Ishikawa (cell line): Measurements from ENCODE around the gene TMOD1.

Experiments
- CEBPB ChIP-seq: IDR thresholded peaks from 2 replicates; pipeline ENCODE4 v1.6.1; 2012
- CREB1 ChIP-seq: IDR thresholded peaks from 2 replicates; pipeline ENCODE4 v1.6.1; 2012; ENCODE audit warnings: low read depth
- EGR1 ChIP-seq: IDR thresholded peaks from 2 replicates; pipeline ENCODE4 v1.6.1; 2012
- EP300 ChIP-seq: IDR thresholded peaks from 2 replicates; pipeline ENCODE4 v1.6.1; 2012; ENCODE audit warnings: borderline replicate concordance
- FOXM1 ChIP-seq: IDR thresholded peaks from 2 replicates; pipeline ENCODE4 v1.6.1; 2012; ENCODE audit warnings: low read depth, borderline replicate concordance
- MAX ChIP-seq: IDR thresholded peaks from 2 replicates; pipeline ENCODE4 v1.6.1; 2012
- NFIC ChIP-seq: IDR thresholded peaks from 2 replicates; pipeline ENCODE4 v1.6.1; 2012
- RAD21 ChIP-seq: IDR thresholded peaks from 2 replicates; pipeline ENCODE4 v1.6.1; 2012; ENCODE audit warnings: low read depth
- REST ChIP-seq: IDR thresholded peaks from 2 replicates; pipeline ENCODE4 v1.6.1; 2012; ENCODE audit warnings: low read depth, mild to moderate bottlenecking
- TAF1 ChIP-seq: IDR thresholded peaks from 2 replicates; pipeline ENCODE4 v1.6.1; 2012; ENCODE audit warnings: low read depth, mild to moderate bottlenecking
- TCF12 ChIP-seq: IDR thresholded peaks from 2 replicates; pipeline ENCODE4 v1.6.1; 2012; ENCODE audit warnings: low read depth
- TEAD4 ChIP-seq: IDR thresholded peaks from 2 replicates; pipeline ENCODE4 v1.6.1; 2012
- USF1 ChIP-seq: IDR thresholded peaks from 2 replicates; pipeline ENCODE4 v1.6.1; 2012
- YY1 ChIP-seq: IDR thresholded peaks from 2 replicates; pipeline ENCODE4 v1.6.1; 2012; ENCODE audit warnings: low read depth
- ZBTB7A ChIP-seq: IDR thresholded peaks from 2 replicates; pipeline ENCODE4 v1.6.1; 2012; ENCODE audit warnings: low read depth

Gene TMOD1

GRCh38 chr9:97536480-97536879 lies 35.0 kb downstream of the TMOD1 start:
- TF ChIP-seq CREB1 (no peak), TEAD4 (no peak), USF1 (no peak), CEBPB (no peak), REST (no peak), TAF1 (no peak), NFIC (no peak), FOXM1 (no peak), MAX (no peak), ZBTB7A (no peak), RAD21 (no peak), EP300 (no peak), EGR1 (no peak), YY1 (no peak), TCF12 (no peak)

- TF ChIP-seq RAD21 (no peak), TCF12 (no peak), EP300 (peak; percentile 62; the same call in 1 of the 2 replicates), CEBPB (peak; percentile 94), YY1 (no peak), REST (no peak), EGR1 (no peak; the same call in 1 of the 2 replicates)
Observed at GRCh38 chr9:97543561-97543960, 42.1 kb downstream of the TMOD1 start.

- TF ChIP-seq TAF1 (no peak), TCF12 (no peak), YY1 (no peak), EP300 (no peak), FOXM1 (no peak), NFIC (no peak), RAD21 (no peak), MAX (no peak), TEAD4 (no peak), USF1 (no peak), REST (no peak), CREB1 (no peak), ZBTB7A (no peak), CEBPB (no peak), EGR1 (no peak)
Observed at GRCh38 chr9:97545486-97545885, 44.0 kb downstream of the TMOD1 start.

DNA sequence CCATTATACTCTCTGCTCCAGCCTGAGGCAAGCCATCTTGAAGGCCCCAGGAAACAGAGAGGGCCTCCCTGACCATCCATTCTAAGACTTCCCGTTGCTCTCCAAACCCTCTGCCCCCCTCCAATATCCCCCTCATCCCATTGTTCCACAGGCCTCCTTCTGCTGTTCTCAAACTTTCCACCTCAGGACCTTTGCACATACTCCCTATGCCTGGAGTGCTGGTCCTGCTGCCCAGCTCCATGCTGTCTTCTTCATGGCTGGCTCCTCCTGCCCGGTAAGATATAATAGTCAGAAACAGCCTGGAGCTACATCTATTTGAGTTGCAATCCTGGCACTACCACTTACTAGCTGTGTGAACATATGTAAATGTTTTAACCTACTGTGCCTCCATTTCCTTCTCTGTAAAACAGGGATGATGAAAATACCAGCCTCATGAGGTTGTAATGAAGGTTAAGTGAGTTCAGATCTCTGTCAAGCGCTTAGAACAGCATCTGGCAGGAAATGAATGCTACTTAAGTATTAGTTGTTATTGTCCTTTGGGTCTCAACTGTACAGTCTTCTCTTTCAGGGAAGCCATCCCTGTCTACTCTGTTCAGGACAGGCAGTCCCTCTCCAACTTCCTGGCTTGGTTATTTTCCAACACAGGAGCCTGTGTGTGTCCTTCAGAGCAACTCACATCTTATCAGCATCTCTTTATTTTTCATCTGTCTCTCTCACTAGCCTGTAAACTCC lies 45.8 kb downstream of the TMOD1 start:
- TF ChIP-seq TAF1 (no peak), TCF12 (no peak), RAD21 (no peak), NFIC (no peak), EGR1 (no peak), FOXM1 (no peak), TEAD4 (no peak), USF1 (no peak), EP300 (no peak), CREB1 (no peak), REST (no peak), CEBPB (no peak), MAX (no peak), YY1 (no peak), ZBTB7A (no peak)
